Endothelial cell (in vitro differentiated cells): ENCODE results near the gene FOXL3. TPM values are rescaled to one million over a fixed set of nuclear protein-coding genes. Genes with fewer than 3 reads are reported as not detected.

Source experiments
- DNase-seq: peaks from one replicate; pipeline ENCODE4 v3.0.0; 2021; ENCODE audit warnings: low spot score
- H3K27ac Mint-ChIP-seq: one replicate; pipeline ENCODE4 v1.8.0; 2021; ENCODE audit warnings: mixed read lengths, inconsistent platforms; ENCODE audit not compliant: unreplicated experiment
- H3K27me3 Mint-ChIP-seq: one replicate; pipeline ENCODE4 v1.8.0; 2021; ENCODE audit warnings: mild to moderate bottlenecking, moderate library complexity, mixed read lengths, inconsistent platforms; ENCODE audit not compliant: unreplicated experiment
- H3K36me3 Mint-ChIP-seq: one replicate; pipeline ENCODE4 v1.8.0; 2021; ENCODE audit warnings: mild to moderate bottlenecking, low read depth, mixed read lengths, inconsistent platforms; ENCODE audit not compliant: unreplicated experiment
- H3K4me1 Mint-ChIP-seq: one replicate; pipeline ENCODE4 v1.8.0; 2021; ENCODE audit warnings: mild to moderate bottlenecking, mixed read lengths, inconsistent platforms; ENCODE audit not compliant: unreplicated experiment
- H3K4me3 Mint-ChIP-seq: one replicate; pipeline ENCODE4 v1.8.0; 2021; ENCODE audit warnings: mild to moderate bottlenecking, mixed read lengths, inconsistent platforms; ENCODE audit not compliant: unreplicated experiment
- H3K9me3 Mint-ChIP-seq: one replicate; pipeline ENCODE4 v1.8.0; 2021; ENCODE audit warnings: mixed read lengths, inconsistent platforms; ENCODE audit not compliant: unreplicated experiment
- CTCF ChIP-seq: fragments of 200-600 bp; sonication (generic); IDR thresholded peaks from one replicate; pipeline ENCODE4 v1.5.0; 2021; ENCODE audit warnings: antibody characterized with exemption; ENCODE audit not compliant: unreplicated experiment
- total RNA-seq: library from RNA; stranded (reverse); fragmentation: NEBNext Ultra II Directional; extraction: Animal tissue kit (Norgen Biotek cat#: 25700); gene quantifications from one replicate; pipeline ENCODE4 v1.2.1, GENCODE V29; 2021; ENCODE audit not compliant: unreplicated experiment

The FOXL3 gene
- total RNA-seq, 1 donor from 2014 or later: not detected

- peaks cover 5% of the 10 kb centered on the region for H3K36me3 Mint-ChIP-seq
- H3K27ac Mint-ChIP-seq: no peak overlapping the region
- H3K9me3 Mint-ChIP-seq: no peaks in the 10 kb centered on the region
- peaks cover 18% of the 10 kb centered on the region for H3K27me3 Mint-ChIP-seq
- no peak overlapping the region for H3K4me3 Mint-ChIP-seq
- TF ChIP-seq CTCF: no peak
- DNase-seq: no peak
- no peaks in the 10 kb centered on the region for H3K4me1 Mint-ChIP-seq
Measured at GRCh38 chr7:338295-339061, 48.5 kb downstream of the FOXL3 start.

- no peak for TF ChIP-seq CTCF
- H3K4me1 Mint-ChIP-seq: no peaks in the 10 kb centered on the region
- H3K9me3 Mint-ChIP-seq: no peaks in the 10 kb centered on the region
- H3K27ac Mint-ChIP-seq: no peak overlapping the region
- DNase-seq: no peak
- H3K27me3 Mint-ChIP-seq: peaks cover 18% of the 10 kb centered on the region
- H3K36me3 Mint-ChIP-seq: peaks cover 5% of the 10 kb centered on the region
- H3K4me3 Mint-ChIP-seq: no peak overlapping the region
Measured at GRCh38 chr7:339062-339342, 49.0 kb downstream of the FOXL3 start.

- Mint-ChIP-seq H3K36me3 (peaks cover 5% of the 10 kb centered on the region), H3K27ac (no peak overlapping the region), H3K9me3 (no peaks in the 10 kb centered on the region), H3K27me3 (peaks cover 16% of the 10 kb centered on the region), H3K4me1 (no peaks in the 10 kb centered on the region), H3K4me3 (no peak overlapping the region)
- DNase-seq: no peak
- TF ChIP-seq CTCF: no peak
Measured at GRCh38 chr7:339696-340095, 49.7 kb downstream of the FOXL3 start.

- Mint-ChIP-seq H3K27ac (peak overlapping the region; percentile 9), H3K36me3 (peaks cover 3% of the 10 kb centered on the region), H3K4me3 (no peak overlapping the region), H3K9me3 (no peaks in the 10 kb centered on the region), H3K4me1 (no peaks in the 10 kb centered on the region), H3K27me3 (peaks cover 17% of the 10 kb centered on the region)
- no peak for DNase-seq
- no peak for TF ChIP-seq CTCF
Measured at GRCh38 chr7:340200-340937, 50.4 kb downstream of the FOXL3 start.

Other genes with a start within 250 kb of the FOXL3 start
- gene FAM20C, start 97.6 kb upstream of the FOXL3 start, total RNA-seq: 3.1 TPM
- 0.85 TPM for gene PDGFA, start 229.7 kb downstream of the FOXL3 start, total RNA-seq